Cerebellar nuclear complex (tissue), 1 donor: Measurements from ENCODE around the gene OR13D1.
"Not testable (repeated sequence)": the region's sequence is repeated elsewhere in the genome, so short reads cannot be mapped to it uniquely, and the experiment has no call there.

Experiments
- DNase-seq, 2 experiments: peaks; one replicate each; lab custom pipeline; 2025; lab: John Stamatoyannopoulos, UW

Gene OR13D1, protein sequence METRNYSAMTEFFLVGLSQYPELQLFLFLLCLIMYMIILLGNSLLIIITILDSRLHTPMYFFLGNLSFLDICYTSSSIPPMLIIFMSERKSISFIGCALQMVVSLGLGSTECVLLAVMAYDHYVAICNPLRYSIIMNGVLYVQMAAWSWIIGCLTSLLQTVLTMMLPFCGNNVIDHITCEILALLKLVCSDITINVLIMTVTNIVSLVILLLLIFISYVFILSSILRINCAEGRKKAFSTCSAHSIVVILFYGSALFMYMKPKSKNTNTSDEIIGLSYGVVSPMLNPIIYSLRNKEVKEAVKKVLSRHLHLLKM

DNA sequence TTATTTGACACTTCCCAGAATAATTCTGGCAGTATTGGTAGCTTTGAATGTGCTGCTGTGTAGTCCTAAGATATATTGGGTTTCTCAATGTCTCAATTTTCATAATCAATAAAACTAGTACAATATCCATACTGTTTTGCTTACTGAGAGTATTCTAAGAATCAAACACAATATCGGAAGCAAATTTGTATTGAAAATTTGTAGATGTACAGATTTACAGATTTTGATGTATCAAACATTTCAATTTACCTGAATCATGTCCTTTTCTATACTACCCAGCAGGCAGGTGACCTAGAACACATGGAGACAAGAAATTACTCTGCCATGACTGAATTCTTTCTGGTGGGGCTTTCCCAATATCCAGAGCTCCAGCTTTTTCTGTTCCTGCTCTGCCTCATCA is at the start of gene OR13D1:
Gene OR13D1 (plus strand): TSS at position 301 of the 400 bp plus-strand sequence. CDS start 0 bp downstream, at position 301.
- DNase-seq: no peak

GRCh38 chr9:104658496-104659195 is 35.7 kb upstream of the OR13D1 start:
- no peak for DNase-seq

GRCh38 chr9:104675611-104676010 is 18.7 kb upstream of the OR13D1 start:
- DNase-seq: no peak

- DNase-seq: no peak
These were observed 11.7 kb upstream of the OR13D1 start for GRCh38 chr9:104682642-104683041.

- no peak for DNase-seq
These were observed 8.2 kb upstream of the OR13D1 start for GRCh38 chr9:104686081-104686480.

- no peak for DNase-seq
These were observed 6.0 kb downstream of the OR13D1 start for GRCh38 chr9:104700306-104700705.

DNA sequence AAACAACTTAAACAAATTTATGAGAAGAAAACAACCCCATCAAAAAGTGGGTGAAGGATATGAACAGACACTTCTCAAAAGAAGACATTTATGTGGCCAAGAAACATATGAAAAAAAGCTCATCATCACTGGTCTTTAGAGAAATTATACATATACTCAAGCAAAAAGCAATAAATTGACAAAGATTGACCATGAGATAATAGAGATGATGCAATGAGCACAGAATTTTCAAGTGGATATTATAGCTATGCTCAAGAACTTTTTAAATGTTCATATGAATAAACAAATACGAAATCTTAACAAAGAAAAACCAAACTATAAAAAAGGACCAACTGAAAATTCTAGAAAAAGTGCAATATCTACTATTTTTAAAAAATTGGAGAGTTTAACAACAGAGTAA is 14.4 kb downstream of the OR13D1 start:
- not testable (repeated sequence) for DNase-seq

DNA sequence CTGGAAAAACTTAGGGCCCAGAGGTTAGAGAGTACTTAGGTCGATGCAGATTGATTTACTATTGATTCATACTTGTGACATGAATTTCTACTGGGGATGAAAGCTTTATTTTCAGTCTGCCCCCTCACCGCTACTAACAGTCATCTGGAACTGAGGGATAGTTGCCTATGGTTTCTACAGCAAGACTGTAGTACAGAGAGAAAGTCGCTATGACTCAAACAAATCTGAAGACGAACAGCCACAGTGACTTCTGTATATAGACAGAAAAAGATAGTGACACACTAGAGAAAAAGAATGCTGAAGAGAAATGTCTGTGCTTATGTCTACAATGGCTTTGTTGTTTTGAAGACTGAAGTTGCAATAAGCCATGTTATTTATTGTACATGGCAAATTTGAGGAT is 17.3 kb downstream of the OR13D1 start:
- DNase-seq: no peak

DNA sequence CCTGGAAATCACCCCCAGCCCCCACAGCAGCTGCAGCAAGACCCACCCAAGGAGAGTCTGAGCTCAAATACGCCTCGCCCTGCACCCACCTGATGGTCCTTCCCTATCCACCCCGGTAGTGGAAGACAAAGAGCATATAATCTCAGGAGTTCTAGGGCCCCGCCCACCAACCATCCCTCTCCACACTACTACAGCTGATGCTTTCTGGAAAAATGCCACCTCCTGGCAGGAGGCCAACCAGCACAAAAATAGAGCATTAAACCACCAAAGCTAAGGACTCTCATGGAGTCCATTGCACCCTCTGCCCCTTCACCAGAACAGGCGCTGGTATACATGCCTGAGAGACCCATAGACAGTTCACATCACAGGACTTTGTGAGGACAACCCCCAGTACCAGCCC is 30.7 kb downstream of the OR13D1 start:
- no peak for DNase-seq

- no peak for DNase-seq
These were observed 44.1 kb downstream of the OR13D1 start for GRCh38 chr9:104738452-104738851.

- no peak for DNase-seq
These were observed 46.3 kb downstream of the OR13D1 start for GRCh38 chr9:104740621-104741020.

- peak in 1 of 2 experiments; percentile 7 for DNase-seq
These were observed 49.2 kb downstream of the OR13D1 start for GRCh38 chr9:104743376-104743985.
